Colonic mucosa (tissue), 4 donors: ENCODE data around the gene GIT2. TPM values are rescaled to one million over a fixed set of nuclear protein-coding genes. Genes with fewer than 3 reads are reported as not detected.

ENCODE experiments used
- DNase-seq: peaks from one replicate; pipeline ENCODE4 v3.0.0-alpha.2; 2020
- H3K27ac ChIP-seq: fragments of 200-600 bp; one replicate; pipeline ENCODE4 v1.8.0; 2021
- H3K27me3 ChIP-seq: fragments of 200-600 bp; one replicate; pipeline ENCODE4 v1.8.0; 2021
- H3K36me3 ChIP-seq: fragments of 200-600 bp; one replicate; pipeline ENCODE4 v1.8.0; 2021
- H3K4me1 ChIP-seq: fragments of 200-600 bp; one replicate; pipeline ENCODE4 v1.8.0; 2021; ENCODE audit warnings: mild to moderate bottlenecking
- H3K4me3 ChIP-seq: fragments of 200-600 bp; one replicate; pipeline ENCODE4 v1.8.0; 2021
- H3K9ac ChIP-seq, 2 donors: one replicate each; pipeline ENCODE4 v1.7.0; 2013; ENCODE audit warnings: control low read depth in 2 of 2, low read depth in 2 of 2, low read length in 2 of 2
- H3K9me3 ChIP-seq: fragments of 200-600 bp; one replicate; pipeline ENCODE4 v1.8.0; 2021
- CTCF ChIP-seq: fragments of 200-600 bp; IDR thresholded peaks from one replicate; pipeline ENCODE4 v1.8.0; 2022; ENCODE audit warnings: antibody characterized with exemption, mild to moderate bottlenecking
- intact Hi-C: fragments of 100-400 bp; cut with DNase I; formaldehyde crosslinking; loops from one replicate; pipeline ENCODE4 v1.14.1; 2022
- total RNA-seq, 2 donors: library from RNA; stranded (reverse); fragmentation: NEBNext Ultra II Directional in 1 of 2; extraction: Animal tissue kit (Norgen Biotek cat#: 25700) in 1 of 2; gene quantifications; one replicate each; pipeline ENCODE4 v1.2.1, GENCODE V29; 2021
- donor health status: healthy.
- donor health status: DM: no; HTN: no; CAD: no.
- donor health status: DM: no; HTN: no; CAD: no.

Gene GIT2
- total RNA-seq, 2 donors from 2014 or later, result 23.3 to 26.8 TPM

- TF ChIP-seq CTCF, result no peak
- intact Hi-C loops, result no loop called here
- Histone ChIP-seq H3K36me3 (peaks cover 19% of the 10 kb centered on the region), H3K27ac (no peak overlapping the region), H3K4me3 (no peak overlapping the region), H3K27me3 (no peaks in the 10 kb centered on the region), H3K9ac (no peak overlapping the region), H3K9me3 (no peaks in the 10 kb centered on the region), H3K4me1 (no peaks in the 10 kb centered on the region)
- DNase-seq, result no peak
These were observed 81.7 kb downstream of the GIT2 start for GRCh38 chr12:109914461-109914860.

GRCh38 chr12:109912855-109913321 lies 83.3 kb downstream of the GIT2 start:
- intact Hi-C loops, result no loop called here
- no peaks in the 10 kb centered on the region for H3K9me3 ChIP-seq
- no peak overlapping the region for H3K9ac ChIP-seq
- no peak for DNase-seq
- no peak for TF ChIP-seq CTCF
- no peaks in the 10 kb centered on the region for H3K4me1 ChIP-seq
- no peak overlapping the region for H3K4me3 ChIP-seq
- no peak overlapping the region for H3K27ac ChIP-seq
- peaks cover 22% of the 10 kb centered on the region for H3K36me3 ChIP-seq
- H3K27me3 ChIP-seq, result no peaks in the 10 kb centered on the region

GRCh38 chr12:109910969-109911348 lies 85.2 kb downstream of the GIT2 start:
- no peak for DNase-seq
- no peak overlapping the region for H3K9ac ChIP-seq
- peak; percentile 3 for TF ChIP-seq CTCF
- no peaks in the 10 kb centered on the region for H3K9me3 ChIP-seq
- H3K27ac ChIP-seq, result no peak overlapping the region
- H3K27me3 ChIP-seq, result no peaks in the 10 kb centered on the region
- intact Hi-C loops, result no loop called here
- no peaks in the 10 kb centered on the region for H3K4me1 ChIP-seq
- peaks cover 16% of the 10 kb centered on the region for H3K36me3 ChIP-seq
- no peak overlapping the region for H3K4me3 ChIP-seq

GRCh38 chr12:109910254-109910968 lies 85.8 kb downstream of the GIT2 start:
- peak; percentile 12 for TF ChIP-seq CTCF
- H3K9me3 ChIP-seq, result no peaks in the 10 kb centered on the region
- no peak overlapping the region for H3K27ac ChIP-seq
- H3K4me3 ChIP-seq, result no peak overlapping the region
- no peak for DNase-seq
- intact Hi-C loops, result no loop called here
- H3K4me1 ChIP-seq, result no peaks in the 10 kb centered on the region
- H3K27me3 ChIP-seq, result no peaks in the 10 kb centered on the region
- H3K36me3 ChIP-seq, result peaks cover 13% of the 10 kb centered on the region
- H3K9ac ChIP-seq, result no peak overlapping the region

- Histone ChIP-seq H3K4me1 (no peaks in the 10 kb centered on the region), H3K27me3 (no peaks in the 10 kb centered on the region), H3K4me3 (no peak overlapping the region), H3K27ac (no peak overlapping the region), H3K9ac (no peak overlapping the region), H3K36me3 (peaks cover 16% of the 10 kb centered on the region), H3K9me3 (no peaks in the 10 kb centered on the region)
- TF ChIP-seq CTCF, result no peak
- no peak for DNase-seq
- intact Hi-C loops, result no loop called here
These were observed 90.9 kb downstream of the GIT2 start for GRCh38 chr12:109905301-109905700.
